GM18499 (cell line): ENCODE data around the gene FBXL16.
"Not testable (repeated sequence)": the region's sequence is repeated elsewhere in the genome, so short reads cannot be mapped to it uniquely, and the experiment has no call there.

ENCODE experiments used
- ATAC-seq: cut with Tn5 transposase; IDR thresholded peaks from one replicate; pipeline ENCODE4 v1.9.1; 2021; ENCODE audit warnings: moderate number of reproducible peaks; ENCODE audit not compliant: insufficient read depth, unreplicated experiment

FBXL16 gene

GRCh38 chr16:705431-706188 is at the start of gene FBXL16:
Gene FBXL16, minus strand, starts transcription at chr16:705801. Its CDS starts 8,396 bp downstream, at chr16:697405.
- no peak for ATAC-seq

GRCh38 chr16:754656-755055 is 49.1 kb upstream of the FBXL16 start:
- ATAC-seq, result no peak

GRCh38 chr16:754121-754607 is 48.6 kb upstream of the FBXL16 start:
- ATAC-seq, result not testable (repeated sequence)

- ATAC-seq, result no peak
Measured at GRCh38 chr16:752007-752312, 46.4 kb upstream of the FBXL16 start.

GRCh38 chr16:751152-752006 is 45.8 kb upstream of the FBXL16 start:
- ATAC-seq, result no peak

GRCh38 chr16:750485-750884 is 44.9 kb upstream of the FBXL16 start:
- no peak for ATAC-seq

- no peak for ATAC-seq
Measured at GRCh38 chr16:749010-749409, 43.4 kb upstream of the FBXL16 start.

GRCh38 chr16:747978-748746 is 42.6 kb upstream of the FBXL16 start:
- ATAC-seq, result no peak

- no peak for ATAC-seq
Measured at GRCh38 chr16:746637-747036, 41.0 kb upstream of the FBXL16 start.

- no peak for ATAC-seq
Measured at GRCh38 chr16:745739-746138, 40.1 kb upstream of the FBXL16 start.

- ATAC-seq, result no peak
Measured at GRCh38 chr16:743794-744500, 38.3 kb upstream of the FBXL16 start.

GRCh38 chr16:742894-743293 is 37.3 kb upstream of the FBXL16 start:
- not testable (repeated sequence) for ATAC-seq

GRCh38 chr16:741986-742629 is 36.5 kb upstream of the FBXL16 start:
- ATAC-seq, result no peak

GRCh38 chr16:740764-741505 is 35.3 kb upstream of the FBXL16 start, which contains the start of gene CIAO3:
Gene CIAO3, minus strand, starts transcription at chr16:740997. Its CDS starts 12 bp downstream, at chr16:740985.
- no peak for ATAC-seq

- no peak for ATAC-seq
Measured at GRCh38 chr16:740459-740763, 34.8 kb upstream of the FBXL16 start.

- ATAC-seq, result no peak
Measured at GRCh38 chr16:739560-740458, 34.2 kb upstream of the FBXL16 start.

GRCh38 chr16:736936-737481 is 31.4 kb upstream of the FBXL16 start:
- no peak for ATAC-seq

- ATAC-seq, result no peak
Measured at GRCh38 chr16:735982-736453, 30.4 kb upstream of the FBXL16 start.
